HG02610 (cell line): ENCODE data around the gene KRTAP5-11.
"Not testable (repeated sequence)": the region's sequence is repeated elsewhere in the genome, so short reads cannot be mapped to it uniquely, and the experiment has no call there.

Experiments used
- ATAC-seq: cut with Tn5 transposase; IDR thresholded peaks from one replicate; pipeline ENCODE4 v1.9.1; 2021; ENCODE audit warnings: mild to moderate bottlenecking, moderate library complexity; ENCODE audit not compliant: unreplicated experiment

The KRTAP5-11 gene, protein sequence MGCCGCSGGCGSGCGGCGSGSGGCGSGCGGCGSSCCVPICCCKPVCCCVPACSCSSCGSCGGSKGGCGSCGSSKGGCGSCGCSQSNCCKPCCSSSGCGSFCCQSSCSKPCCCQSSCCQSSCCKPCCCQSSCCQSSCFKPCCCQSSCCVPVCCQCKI

DNA sequence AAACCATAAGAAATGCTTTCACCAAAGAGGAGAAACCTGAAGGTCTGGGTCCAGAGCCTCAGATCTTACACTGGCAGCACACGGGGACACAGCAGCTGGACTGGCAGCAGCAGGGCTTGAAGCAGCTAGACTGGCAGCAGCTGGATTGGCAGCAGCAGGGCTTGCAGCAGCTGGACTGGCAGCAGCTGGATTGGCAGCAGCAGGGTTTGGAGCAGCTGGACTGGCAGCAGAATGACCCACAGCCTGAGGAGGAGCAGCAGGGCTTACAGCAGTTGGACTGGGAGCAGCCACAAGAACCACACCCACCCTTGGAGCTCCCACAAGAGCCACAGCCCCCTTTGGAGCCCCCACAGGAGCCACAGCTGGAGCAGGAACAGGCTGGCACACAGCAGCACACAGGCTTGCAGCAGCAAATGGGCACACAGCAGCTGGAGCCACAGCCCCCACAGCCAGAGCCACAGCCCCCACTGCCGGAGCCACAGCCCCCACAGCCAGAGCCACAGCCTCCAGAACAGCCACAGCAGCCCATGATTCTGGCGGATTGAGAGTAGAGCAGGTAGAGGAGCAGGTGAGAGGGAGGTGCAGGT, at the start of gene KRTAP5-11:
Gene KRTAP5-11 (minus strand): TSS at position 567 of the 587 bp plus-strand sequence. CDS start 38 bp downstream, at position 529.
- ATAC-seq, result no peak

GRCh38 chr11:71631551-71631950, 48.9 kb upstream of the KRTAP5-11 start:
- not testable (repeated sequence) for ATAC-seq

- ATAC-seq, result not testable (repeated sequence)
These were observed 47.4 kb upstream of the KRTAP5-11 start for GRCh38 chr11:71630071-71630470.

DNA sequence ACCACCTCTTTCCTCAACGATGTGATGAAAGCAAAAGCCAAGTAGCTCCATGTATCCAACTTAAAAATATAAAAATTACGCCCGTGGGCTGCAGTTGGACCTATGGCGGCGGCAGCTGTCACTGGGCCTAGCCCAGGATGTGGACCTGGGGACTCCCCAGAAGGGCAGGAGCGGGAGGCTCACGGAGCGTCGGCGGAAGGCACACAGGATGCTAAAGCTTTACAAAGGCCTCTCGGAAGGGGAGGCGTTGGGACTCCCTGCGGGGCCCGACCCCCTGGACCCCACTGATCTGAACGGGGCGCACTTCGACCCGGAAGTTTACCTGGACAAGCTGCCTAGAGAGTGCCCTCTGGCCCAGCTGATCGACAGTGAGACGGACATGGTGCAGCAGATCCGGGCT, 46.3 kb upstream of the KRTAP5-11 start:
- not testable (repeated sequence) for ATAC-seq

DNA sequence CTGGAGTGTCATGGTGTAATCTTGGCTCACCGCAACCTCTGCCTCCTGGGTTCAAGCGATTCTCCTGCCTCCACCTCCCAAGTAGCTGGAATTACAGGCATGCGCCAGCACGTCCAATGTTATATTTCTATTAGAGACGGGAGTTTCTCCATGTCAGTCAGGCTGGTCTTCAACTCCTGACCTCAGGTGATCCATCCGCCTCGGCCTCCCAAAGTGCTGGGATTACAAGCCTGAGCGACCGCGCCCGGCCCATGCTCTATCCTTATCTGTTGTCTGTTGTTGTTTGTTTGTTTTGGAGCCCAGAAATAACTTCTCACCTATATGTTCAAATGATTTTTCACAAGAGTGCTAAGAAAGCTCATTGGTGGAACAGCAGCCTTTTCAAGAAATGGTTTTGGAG, 40.6 kb upstream of the KRTAP5-11 start:
- not testable (repeated sequence) for ATAC-seq

DNA sequence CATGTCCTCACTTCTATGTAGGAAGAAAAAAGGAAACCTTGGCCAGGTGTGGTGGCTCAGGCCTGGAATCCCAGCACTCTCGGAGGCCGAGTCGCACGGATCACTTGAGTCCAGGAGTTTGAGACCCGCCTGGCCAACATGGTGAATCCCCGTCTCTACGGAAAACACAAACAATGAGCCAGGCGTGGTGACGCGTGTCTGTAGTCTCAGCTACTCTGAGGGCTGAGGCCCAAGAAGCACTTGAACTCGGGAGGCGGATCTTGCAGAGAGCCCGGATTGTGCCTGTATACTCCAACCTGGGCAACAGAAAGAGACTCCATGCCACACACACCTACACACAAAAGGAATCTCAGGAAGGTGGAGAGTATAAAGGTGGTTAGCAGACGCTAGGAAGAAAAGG, 39.9 kb upstream of the KRTAP5-11 start:
- not testable (repeated sequence) for ATAC-seq

DNA sequence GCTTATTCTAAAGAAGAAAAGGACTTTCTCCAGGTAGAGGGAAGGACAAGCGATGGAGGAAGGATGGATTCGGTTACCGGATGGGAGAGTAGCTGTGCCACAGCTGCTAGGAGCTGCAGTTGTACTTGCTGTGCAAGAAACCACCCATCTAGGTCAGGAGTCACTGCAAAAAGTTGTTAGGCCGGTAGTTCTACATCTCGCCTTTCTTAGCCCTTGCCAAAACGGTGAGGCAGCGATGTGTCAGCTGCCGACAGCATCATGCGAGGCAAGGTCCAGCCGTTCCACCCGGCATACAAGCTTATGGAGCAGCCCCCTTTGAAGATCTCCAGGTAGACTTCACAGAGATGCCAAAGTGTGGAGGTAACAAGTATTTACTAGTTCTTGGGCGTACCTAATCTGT, 32.3 kb upstream of the KRTAP5-11 start:
- ATAC-seq, result not testable (repeated sequence)

GRCh38 chr11:71614366-71614917, 31.8 kb upstream of the KRTAP5-11 start:
- ATAC-seq, result not testable (repeated sequence)

DNA sequence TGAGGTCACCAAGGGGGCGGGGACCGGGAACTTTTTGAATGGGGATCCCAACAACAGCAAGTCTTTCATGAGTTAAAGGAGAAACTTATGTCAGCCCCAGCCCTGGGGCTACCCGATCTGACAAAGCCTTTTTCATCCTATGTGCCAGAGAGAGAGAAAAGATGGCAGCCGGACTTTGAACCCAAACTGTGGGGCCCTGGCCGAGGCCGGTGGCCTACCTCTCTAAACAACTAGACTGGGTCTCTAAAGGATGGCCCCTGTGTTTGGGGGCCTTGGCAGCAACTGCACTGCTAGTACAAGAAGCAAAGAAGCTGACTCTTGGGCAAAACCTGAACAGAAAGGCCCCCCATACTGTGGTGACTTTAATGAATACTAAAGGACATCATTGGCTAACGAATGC, 31.3 kb upstream of the KRTAP5-11 start:
- not testable (repeated sequence) for ATAC-seq

GRCh38 chr11:71611218-71611910, 28.7 kb upstream of the KRTAP5-11 start:
- ATAC-seq, result not testable (repeated sequence)

GRCh38 chr11:71608272-71608671, 25.6 kb upstream of the KRTAP5-11 start:
- not testable (repeated sequence) for ATAC-seq

DNA sequence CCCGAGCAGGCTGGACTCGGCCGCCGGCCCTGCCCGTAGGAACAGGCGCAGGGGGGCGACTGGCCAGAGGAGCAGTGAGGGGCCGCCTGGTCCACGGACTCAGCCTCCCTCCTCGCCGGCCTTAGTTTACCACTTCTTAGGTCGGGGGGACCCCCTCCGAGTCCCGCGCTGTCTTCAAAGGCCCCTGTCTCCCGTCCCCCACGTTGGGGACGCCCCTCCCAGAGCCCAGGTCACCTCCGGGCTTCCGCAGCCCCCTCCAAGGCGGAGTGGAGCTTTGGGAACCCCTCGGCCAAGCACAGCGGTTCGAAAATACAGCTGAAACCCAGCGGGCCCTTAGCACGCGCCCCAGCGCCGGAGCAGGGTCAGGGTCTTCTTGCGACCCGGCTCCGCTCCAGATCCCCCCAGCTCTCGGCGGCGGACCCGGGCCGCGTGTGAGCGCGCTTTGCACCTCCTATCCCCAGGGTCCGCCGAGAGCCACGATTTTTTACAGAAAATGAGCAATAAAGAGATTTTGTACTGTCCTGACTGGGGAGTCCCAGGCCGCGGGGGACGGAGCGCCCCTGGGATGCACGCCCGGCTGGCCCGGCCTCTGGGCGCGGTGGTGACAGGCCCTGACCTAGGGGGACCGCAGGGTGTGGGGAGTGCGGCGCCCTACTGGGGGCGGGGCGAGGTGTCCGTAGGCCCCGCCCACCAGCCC, 25.0 kb upstream of the KRTAP5-11 start:
- not testable (repeated sequence) for ATAC-seq

DNA sequence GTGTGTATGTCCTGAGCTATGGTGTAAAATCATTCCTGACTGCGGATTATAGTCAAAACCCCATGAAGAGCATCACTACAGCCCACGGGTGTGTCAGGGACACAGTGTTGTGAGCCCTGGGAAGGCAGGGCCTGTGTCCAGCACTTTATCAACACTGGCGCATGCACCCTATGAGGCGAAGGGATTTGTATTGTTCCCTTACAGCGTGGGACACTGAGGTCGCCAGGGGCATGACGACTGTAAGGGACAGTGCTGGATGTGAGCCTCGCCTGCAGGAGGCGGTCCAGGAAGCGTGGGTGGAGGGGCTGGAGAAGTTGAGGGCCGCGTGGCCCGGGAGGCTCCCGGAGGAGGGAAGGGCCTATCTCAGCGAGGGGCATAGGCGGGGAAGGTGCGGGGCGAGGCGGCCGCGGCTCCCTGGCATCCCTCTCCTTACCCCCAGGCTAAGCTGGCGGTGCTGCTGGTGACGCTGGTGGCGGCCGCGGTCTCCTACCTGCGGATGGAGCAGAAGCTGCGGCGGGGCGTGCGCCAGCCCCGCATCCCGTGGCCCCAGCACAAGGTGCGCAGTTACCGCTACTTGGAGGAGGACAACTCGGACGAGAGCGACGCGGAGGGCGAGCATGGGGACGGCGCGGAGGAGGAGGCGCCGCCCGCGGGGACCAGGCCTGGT, 24.3 kb upstream of the KRTAP5-11 start:
- ATAC-seq, result not testable (repeated sequence)

DNA sequence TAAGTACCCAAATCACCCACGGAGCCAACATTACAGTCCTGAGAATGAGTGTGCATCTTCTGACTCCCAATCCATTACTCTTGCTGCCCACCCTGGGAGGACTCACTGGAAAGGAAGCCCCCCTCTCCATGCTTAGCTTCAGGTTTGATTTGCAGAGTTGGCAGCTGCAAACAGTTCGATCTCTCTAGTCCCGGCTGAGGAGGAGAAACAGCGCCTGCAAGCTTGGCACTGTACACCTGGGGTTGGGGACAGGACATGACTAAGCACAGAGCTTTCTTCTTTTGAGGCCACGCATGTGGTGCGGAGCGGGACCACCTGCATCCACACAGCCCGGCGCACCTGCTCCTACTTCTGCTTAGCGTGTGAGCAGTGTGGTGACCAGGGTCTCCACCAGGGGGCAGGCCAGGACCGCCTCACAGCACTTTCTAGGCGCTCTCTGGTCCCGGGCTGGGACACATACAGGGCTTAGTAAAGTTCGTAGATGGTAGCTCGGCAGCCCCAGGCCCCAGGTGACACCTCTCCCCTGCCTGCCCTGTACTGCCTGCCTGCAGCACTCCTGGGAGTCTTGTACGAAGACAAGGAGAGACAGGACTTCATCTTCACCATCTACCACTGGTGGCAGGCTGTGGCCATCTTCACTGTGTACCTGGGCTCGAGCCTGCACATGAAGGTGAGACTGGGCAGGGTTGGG, 22.3 kb upstream of the KRTAP5-11 start:
- ATAC-seq, result not testable (repeated sequence)

GRCh38 chr11:71603221-71603620, 20.5 kb upstream of the KRTAP5-11 start:
- not testable (repeated sequence) for ATAC-seq

- ATAC-seq, result not testable (repeated sequence)
These were observed 6.9 kb upstream of the KRTAP5-11 start for GRCh38 chr11:71589546-71589920.

DNA sequence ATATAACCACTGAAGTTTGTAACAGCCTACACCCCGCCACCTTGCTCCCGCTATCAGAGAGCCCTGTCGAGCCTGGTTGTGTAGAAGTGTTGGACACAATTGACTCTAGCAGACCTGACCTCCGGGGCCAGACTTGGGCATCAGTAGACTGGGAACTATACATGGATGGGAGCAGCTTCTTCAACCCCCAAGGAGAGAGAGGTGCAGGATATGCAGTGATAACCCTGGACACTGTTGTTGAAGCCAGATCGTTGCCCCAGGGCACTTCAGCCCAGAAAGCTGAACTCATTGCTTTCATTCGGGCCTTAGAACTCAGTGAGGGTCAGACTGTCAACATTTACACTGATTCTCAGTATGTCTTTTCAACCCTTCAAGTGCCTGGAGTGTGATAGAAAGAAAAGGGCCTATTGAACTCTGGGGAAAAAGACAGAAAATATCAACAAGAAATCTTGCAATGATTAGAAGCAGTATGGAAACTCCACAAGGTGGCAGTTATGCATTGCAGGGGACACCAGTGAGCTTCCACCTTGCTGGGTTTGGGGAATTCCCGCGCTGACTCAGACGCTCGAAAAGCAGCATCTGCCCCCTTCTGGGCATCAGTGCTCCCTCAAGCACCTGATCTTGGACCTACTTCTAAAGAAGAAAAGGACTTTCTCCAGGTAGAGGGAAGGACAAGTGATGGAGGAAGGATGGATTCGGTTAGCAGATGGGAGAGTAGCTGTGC, 6.3 kb upstream of the KRTAP5-11 start:
- not testable (repeated sequence) for ATAC-seq

- ATAC-seq, result not testable (repeated sequence)
These were observed 5.6 kb upstream of the KRTAP5-11 start for GRCh38 chr11:71588314-71588713.

DNA sequence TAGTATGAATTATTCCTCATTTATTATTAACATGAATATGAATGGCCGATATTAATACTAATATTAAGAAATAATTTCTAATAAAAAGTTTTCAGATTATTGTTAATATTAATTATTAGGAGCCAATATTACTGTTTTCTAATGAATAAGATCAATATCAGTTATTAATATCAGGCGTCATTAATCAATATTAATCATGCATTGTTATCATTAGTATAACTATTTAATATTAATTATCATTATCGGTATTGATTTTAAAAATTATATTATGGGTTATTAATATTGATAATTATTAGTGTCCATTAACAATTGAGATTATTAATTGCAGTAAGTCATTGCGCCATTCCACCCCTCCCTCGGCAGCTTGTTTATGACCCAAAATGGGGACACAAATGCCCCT, 3.0 kb upstream of the KRTAP5-11 start:
- ATAC-seq, result not testable (repeated sequence)
